Left ventricle myocardium superior (tissue), 1 donor: Measurements from ENCODE around the gene SLX1A. TPM values are rescaled to one million over a fixed set of nuclear protein-coding genes. Genes with fewer than 3 reads are reported as not detected.
"Not testable (repeated sequence)": the region's sequence is repeated elsewhere in the genome, so short reads cannot be mapped to it uniquely, and the experiment has no call there.

Source experiments
- ATAC-seq: fragments of 200-7000 bp; cut with Tn5 transposase; one replicate; pipeline ENCODE4 v1.9.1; 2020; ENCODE audit warnings: mild to moderate bottlenecking, moderate library complexity
- DNase-seq: peaks from one replicate; pipeline ENCODE4 v3.0.0-alpha.2; 2020
- intact Hi-C: fragments of 100-400 bp; cut with micrococcal nuclease; formaldehyde crosslinking; loops from one replicate; pipeline ENCODE4 v1.11.0; 2022
- total RNA-seq: library from RNA; stranded (reverse); fragmentation: NEBNext Ultra II Directional; extraction: Animal tissue kit (Norgen Biotek cat#: 25700); gene quantifications from one replicate; pipeline ENCODE4 v1.2.1, GENCODE V29; 2021
- donor health status: DM: no; HTN: yes; CAD: no; lungs with severe emphysema.

SLX1A gene
- total RNA-seq, 1 donor from 2014 or later = 16.5 TPM

- intact Hi-C loops = not testable (repeated sequence)
- peak; percentile 31 for ATAC-seq
- peak; percentile 18 for DNase-seq
Measured at GRCh38 chr16:30207063-30207704, 13.5 kb downstream of the SLX1A start.

- ATAC-seq = peak; percentile 52
- DNase-seq, intact Hi-C loops: not testable (repeated sequence)
Measured at GRCh38 chr16:30209032-30209431, 15.4 kb downstream of the SLX1A start.

GRCh38 chr16:30211414-30211813 lies 17.7 kb downstream of the SLX1A start:
- DNase-seq, intact Hi-C loops, ATAC-seq: not testable (repeated sequence)

- ATAC-seq, intact Hi-C loops: not testable (repeated sequence)
- peak; percentile 3 for DNase-seq
Measured at GRCh38 chr16:30217082-30217481, 23.4 kb downstream of the SLX1A start.

Other genes with a start within 250 kb of the SLX1A start
- 66.2 TPM for gene TMEM219, start 231.8 kb upstream of the SLX1A start, total RNA-seq
- gene TAOK2, start 220.0 kb upstream of the SLX1A start, total RNA-seq = 34.9 TPM
- gene HIRIP3, start 198.3 kb upstream of the SLX1A start, total RNA-seq = 19.4 TPM
- gene INO80E, start 197.6 kb upstream of the SLX1A start, total RNA-seq = 31.3 TPM
- gene DOC2A, start 182.8 kb upstream of the SLX1A start, total RNA-seq = 0.82 TPM
- gene C16orf92, start 170.7 kb upstream of the SLX1A start, total RNA-seq = not detected
- gene TLCD3B, start 162.6 kb upstream of the SLX1A start, total RNA-seq = not detected
- 4,258 TPM for gene ALDOA, start 128.1 kb upstream of the SLX1A start, total RNA-seq
- gene PPP4C, start 117.9 kb upstream of the SLX1A start, total RNA-seq = 33.1 TPM
- 0.79 TPM for gene TBX6, start 102.0 kb upstream of the SLX1A start, total RNA-seq
- 66.0 TPM for gene YPEL3, start 97.7 kb upstream of the SLX1A start, total RNA-seq
- gene GDPD3, start 80.3 kb upstream of the SLX1A start, total RNA-seq = 2.0 TPM
- gene MAPK3, start 70.7 kb upstream of the SLX1A start, total RNA-seq = 44.7 TPM
- gene CORO1A, start 10.3 kb upstream of the SLX1A start, total RNA-seq = 10.3 TPM
- 49.5 TPM for gene BOLA2B, start 209 bp upstream of the SLX1A start, total RNA-seq
- 12.5 TPM for gene SULT1A3, start 5.4 kb downstream of the SLX1A start, total RNA-seq
- gene NPIPB13, start 54.6 kb downstream of the SLX1A start, total RNA-seq = 3.5 TPM
- gene CD2BP2, start 161.4 kb downstream of the SLX1A start, total RNA-seq = 29.3 TPM
- gene TBC1D10B, start 176.6 kb downstream of the SLX1A start, total RNA-seq = 26.4 TPM
- gene MYL11, start 180.9 kb downstream of the SLX1A start, total RNA-seq = not detected
- 2.5 TPM for gene SEPTIN1, start 188.7 kb downstream of the SLX1A start, total RNA-seq
- 5.2 TPM for gene ZNF48, start 201.5 kb downstream of the SLX1A start, total RNA-seq
- 6.1 TPM for gene ZNF771, start 213.7 kb downstream of the SLX1A start, total RNA-seq
- 37.5 TPM for gene DCTPP1, start 236.2 kb downstream of the SLX1A start, total RNA-seq